IPS-20b (cell line): ENCODE measurements around the gene ICE1.
A peak's percentile ranks its signal among the peaks of the same experiment; 100 is the strongest.
"Not testable (repeated sequence)": the region's sequence is repeated elsewhere in the genome, so short reads cannot be mapped to it uniquely, and the experiment has no call there.

Source experiments
- H3K27ac ChIP-seq: one replicate; pipeline ENCODE4 v1.5.1; 2013; ENCODE audit warnings: low read length
- H3K27me3 ChIP-seq: 2 replicates; pipeline ENCODE4 v1.6.1; 2013; ENCODE audit warnings: mild to moderate bottlenecking, low read length, inconsistent platforms; ENCODE audit not compliant: insufficient read depth
- H3K36me3 ChIP-seq: 2 replicates; pipeline ENCODE4 v1.6.1; 2013; ENCODE audit warnings: low read depth, mild to moderate bottlenecking, inconsistent platforms, low read length, moderate library complexity; ENCODE audit not compliant: insufficient read depth
- H3K4me1 ChIP-seq: 2 replicates; pipeline ENCODE4 v1.6.1; 2013; ENCODE audit warnings: mild to moderate bottlenecking, control low read depth, inconsistent platforms, low read length, moderate library complexity; ENCODE audit not compliant: insufficient read depth
- H3K4me3 ChIP-seq: 2 replicates; pipeline ENCODE4 v1.5.1; 2013; ENCODE audit warnings: mild to moderate bottlenecking, low read length, inconsistent platforms
- H3K9ac ChIP-seq: 2 replicates; pipeline ENCODE4 v1.6.1; 2013; ENCODE audit warnings: low read depth, mild to moderate bottlenecking, inconsistent platforms, low read length, moderate library complexity
- H3K9me3 ChIP-seq: 2 replicates; pipeline ENCODE4 v1.6.1; 2013; ENCODE audit warnings: mild to moderate bottlenecking, low read depth, low read length, inconsistent platforms; ENCODE audit not compliant: insufficient read depth

Gene ICE1

GRCh38 chr5:5483350-5483749 is 60.9 kb downstream of the ICE1 start:
- no peak overlapping the region for H3K4me3 ChIP-seq
- H3K27ac ChIP-seq, result no peak overlapping the region
- H3K9ac ChIP-seq, result no peak overlapping the region
- no peaks in the 10 kb centered on the region for H3K27me3 ChIP-seq
- peaks cover 44% of the 10 kb centered on the region for H3K36me3 ChIP-seq
- H3K4me1 ChIP-seq, result peaks cover 10% of the 10 kb centered on the region; the same call in 1 of the 2 replicates
- H3K9me3 ChIP-seq, result no peaks in the 10 kb centered on the region

DNA sequence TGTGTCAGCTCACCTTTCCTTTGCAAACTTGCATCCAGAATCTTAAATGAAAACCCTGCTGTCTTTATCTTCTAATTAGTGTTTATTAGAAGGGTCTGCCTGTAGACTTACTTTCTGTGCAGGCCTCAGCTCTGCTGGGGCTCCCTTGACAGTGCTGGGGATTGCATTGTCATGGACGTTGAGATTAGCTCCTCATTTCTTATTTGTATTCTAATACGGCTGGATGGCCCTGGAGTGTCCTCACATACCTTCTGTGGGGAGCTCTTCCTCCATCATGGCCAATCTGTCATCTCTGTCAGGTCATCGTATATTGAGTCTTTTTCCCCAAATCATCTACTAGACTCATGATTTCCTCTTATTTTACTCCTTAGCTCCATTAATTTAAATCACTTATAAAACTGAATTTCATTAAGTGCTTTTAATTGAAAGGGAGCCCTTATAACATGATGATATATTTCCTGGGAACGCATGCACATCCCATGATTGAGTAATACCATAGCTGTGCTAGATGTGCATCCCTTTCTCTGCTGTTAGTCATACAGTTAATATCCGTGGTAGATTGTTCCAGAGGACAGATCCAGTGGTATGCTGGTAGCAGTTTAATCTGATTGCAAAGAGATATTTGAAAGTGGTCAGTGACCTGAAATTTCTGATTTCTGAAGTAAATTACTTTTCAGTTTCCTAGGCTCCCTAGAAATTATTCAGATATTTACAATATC is 61.6 kb downstream of the ICE1 start:
- H3K36me3 ChIP-seq, result peaks cover 48% of the 10 kb centered on the region
- no peak overlapping the region for H3K4me3 ChIP-seq
- peaks cover 10% of the 10 kb centered on the region; the same call in 1 of the 2 replicates for H3K4me1 ChIP-seq

GRCh38 chr5:5486122-5486521 is 63.6 kb downstream of the ICE1 start:
- Histone ChIP-seq H3K4me3 (no peak overlapping the region), H3K36me3 (peaks cover 49% of the 10 kb centered on the region), H3K4me1 (peaks cover 10% of the 10 kb centered on the region; the same call in 1 of the 2 replicates), H3K9me3 (no peaks in the 10 kb centered on the region), H3K27me3 (no peaks in the 10 kb centered on the region), H3K27ac (no peak overlapping the region), H3K9ac (no peak overlapping the region)

More for the DNA sequence above, 61.6 kb downstream of the ICE1 start:
- H3K9ac ChIP-seq, result no peak overlapping the region
- no peaks in the 10 kb centered on the region for H3K9me3 ChIP-seq
- H3K27ac ChIP-seq, result no peak overlapping the region
- no peaks in the 10 kb centered on the region for H3K27me3 ChIP-seq

GRCh38 chr5:5487585-5488360 is 65.3 kb downstream of the ICE1 start:
- H3K27ac ChIP-seq, result no peak overlapping the region
- H3K9me3 ChIP-seq, result no peaks in the 10 kb centered on the region
- no peak overlapping the region for H3K4me3 ChIP-seq
- H3K36me3 ChIP-seq, result peaks cover 42% of the 10 kb centered on the region
- no peak overlapping the region for H3K9ac ChIP-seq
- H3K27me3 ChIP-seq, result no peaks in the 10 kb centered on the region
- peaks cover 10% of the 10 kb centered on the region; the same call in 1 of the 2 replicates for H3K4me1 ChIP-seq

DNA sequence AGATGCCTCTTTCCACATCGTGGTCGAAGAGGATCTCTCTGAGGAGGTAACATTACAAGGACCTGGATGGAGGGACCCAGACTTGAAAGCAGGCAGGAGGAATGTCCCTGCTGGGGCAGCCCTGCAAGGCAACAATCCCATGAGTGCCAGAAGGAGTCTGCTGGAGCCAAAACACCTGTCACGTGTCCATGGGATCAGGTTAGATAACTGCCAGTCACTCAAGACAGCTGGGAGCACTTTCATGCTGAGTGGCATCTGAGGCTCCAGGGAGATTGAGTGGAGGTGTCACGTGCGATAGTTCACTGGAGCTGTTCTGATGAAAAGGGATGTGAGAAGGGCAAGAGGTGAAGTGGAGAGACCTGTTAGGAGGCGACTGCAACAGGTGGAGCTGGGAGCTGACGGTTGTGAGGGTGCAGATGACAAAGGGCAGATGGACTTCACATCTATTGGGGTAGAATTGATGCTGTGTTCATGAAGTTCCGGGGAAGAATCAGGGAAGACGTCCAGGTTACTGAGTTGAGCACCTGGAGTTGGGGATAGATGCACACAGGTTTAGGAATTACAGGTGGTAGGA is 68.4 kb downstream of the ICE1 start:
- Histone ChIP-seq H3K27ac (no peak overlapping the region), H3K9ac (no peak overlapping the region), H3K36me3 (peaks cover 36% of the 10 kb centered on the region), H3K27me3 (peaks cover 14% of the 10 kb centered on the region), H3K4me3 (no peak overlapping the region), H3K9me3 (no peaks in the 10 kb centered on the region), H3K4me1 (no peaks in the 10 kb centered on the region; the same call in 1 of the 2 replicates)

- Histone ChIP-seq H3K27me3 (peaks cover 26% of the 10 kb centered on the region), H3K9me3 (no peaks in the 10 kb centered on the region), H3K36me3 (peaks cover 22% of the 10 kb centered on the region), H3K4me1 (peaks cover under 1% of the 10 kb centered on the region; the same call in 1 of the 2 replicates), H3K9ac (no peak overlapping the region), H3K4me3 (no peak overlapping the region), H3K27ac (no peak overlapping the region)
Measured at GRCh38 chr5:5492087-5492933, 69.8 kb downstream of the ICE1 start.

DNA sequence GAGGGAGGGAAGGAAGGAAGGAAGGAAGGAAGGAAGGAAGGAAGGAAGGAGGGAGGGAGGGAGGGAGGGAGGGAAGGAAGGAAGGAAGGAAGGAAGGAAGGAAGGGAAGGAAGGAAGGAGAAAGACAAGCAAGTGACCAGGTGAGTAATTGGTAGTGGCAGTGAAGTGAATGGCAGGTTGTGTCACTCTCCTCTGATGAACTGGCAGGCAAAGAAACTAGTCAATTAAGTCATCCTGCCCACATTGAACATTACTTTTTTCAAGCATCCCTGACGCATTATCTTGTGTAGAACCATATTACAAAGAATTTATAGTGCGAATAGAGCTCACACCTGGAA is 70.4 kb downstream of the ICE1 start:
- H3K27me3 ChIP-seq, result peaks cover 26% of the 10 kb centered on the region
- H3K9me3 ChIP-seq, H3K27ac ChIP-seq, H3K4me3 ChIP-seq, H3K4me1 ChIP-seq, H3K9ac ChIP-seq: not testable (repeated sequence)
- H3K36me3 ChIP-seq, result peaks cover 19% of the 10 kb centered on the region

GRCh38 chr5:5494489-5495402 is 72.3 kb downstream of the ICE1 start:
- Histone ChIP-seq H3K9me3 (no peaks in the 10 kb centered on the region), H3K4me3 (peak overlapping the region; percentile 55), H3K27ac (no peak overlapping the region), H3K4me1 (peaks cover 3% of the 10 kb centered on the region; the same call in 1 of the 2 replicates), H3K27me3 (peaks cover 26% of the 10 kb centered on the region), H3K36me3 (peaks cover 6% of the 10 kb centered on the region; the same call in 1 of the 2 replicates), H3K9ac (no peak overlapping the region)

- Histone ChIP-seq H3K9me3 (no peaks in the 10 kb centered on the region), H3K36me3 (no peaks in the 10 kb centered on the region), H3K4me3 (no peak overlapping the region), H3K4me1 (peaks cover 3% of the 10 kb centered on the region; the same call in 1 of the 2 replicates), H3K27ac (no peak overlapping the region), H3K9ac (no peak overlapping the region), H3K27me3 (peaks cover 26% of the 10 kb centered on the region)
Measured at GRCh38 chr5:5497152-5497788, 74.8 kb downstream of the ICE1 start.

DNA sequence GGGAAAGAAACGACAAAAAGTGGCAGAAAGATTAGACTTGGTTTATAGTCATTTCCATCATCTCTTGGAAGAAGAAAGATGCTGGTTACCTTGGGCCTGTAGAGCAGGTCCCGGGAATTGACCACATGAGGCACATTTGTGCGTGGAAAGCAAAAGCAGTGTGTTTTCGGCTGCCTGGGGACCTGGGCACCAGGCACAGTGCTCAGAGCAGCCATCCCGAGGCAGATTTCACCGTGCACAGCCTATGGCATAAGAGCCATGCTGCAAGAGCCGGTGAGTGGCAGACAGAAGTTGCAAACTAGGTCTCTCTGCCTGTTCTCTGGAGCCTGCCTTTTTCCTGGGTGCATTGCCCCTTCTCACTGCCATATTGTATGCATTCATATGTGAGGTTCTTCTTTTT is 77.0 kb downstream of the ICE1 start:
- peaks cover 3% of the 10 kb centered on the region; the same call in 1 of the 2 replicates for H3K4me1 ChIP-seq
- no peaks in the 10 kb centered on the region for H3K36me3 ChIP-seq
- H3K27me3 ChIP-seq, result peaks cover 22% of the 10 kb centered on the region
- H3K4me3 ChIP-seq, result no peak overlapping the region
- no peak overlapping the region for H3K27ac ChIP-seq
- H3K9ac ChIP-seq, result no peak overlapping the region
- H3K9me3 ChIP-seq, result peaks cover 3% of the 10 kb centered on the region; the same call in 1 of the 2 replicates
